Liver (tissue), 9 donors: Measurements from ENCODE around the gene FOXB2. TPM values are rescaled to one million over a fixed set of nuclear protein-coding genes. Genes with fewer than 3 reads are reported as not detected.

Experiments used
- DNase-seq: peaks from one replicate; pipeline ENCODE4 v3.0.0-alpha.2; 2017; ENCODE audit warnings: low spot score
- H3K27ac ChIP-seq, 2 donors: one replicate each; pipeline ENCODE4 v1.7.0; 2013; ENCODE audit warnings: inconsistent platforms in 2 of 2, low read length in 2 of 2, control low read depth in 1 of 2, low read depth in 1 of 2, mild to moderate bottlenecking in 1 of 2
- H3K27me3 ChIP-seq, 4 donors: one replicate each; pipeline versions ENCODE4 v1.6.1 to v1.7.0; 2013; ENCODE audit warnings: low read length in 3 of 4, inconsistent platforms in 1 of 4, mild to moderate bottlenecking in 1 of 4, moderate library complexity in 1 of 4; ENCODE audit not compliant: control insufficient read depth in 4 of 4, insufficient read depth in 4 of 4
- H3K36me3 ChIP-seq, 4 donors: one replicate each; pipeline versions ENCODE4 v1.6.1 to v1.7.0; 2013; ENCODE audit warnings: low read length in 3 of 4, mild to moderate bottlenecking in 3 of 4, low read depth in 1 of 4, moderate library complexity in 1 of 4; ENCODE audit not compliant: control insufficient read depth in 4 of 4, insufficient read depth in 3 of 4
- H3K4me1 ChIP-seq, 4 donors: one replicate each; pipeline versions ENCODE4 v1.6.1 to v1.7.0; 2013; ENCODE audit warnings: low read length in 3 of 4, mild to moderate bottlenecking in 3 of 4, moderate library complexity in 1 of 4; ENCODE audit not compliant: control insufficient read depth in 4 of 4, insufficient read depth in 4 of 4
- H3K4me3 ChIP-seq, 3 donors: one replicate each; pipeline versions ENCODE4 v1.6.1 to v1.7.0; 2013; ENCODE audit warnings: low read length in 3 of 3, control low read depth in 1 of 3, low read depth in 1 of 3, mild to moderate bottlenecking in 1 of 3
- H3K9ac ChIP-seq, 2 donors: one replicate each; pipeline ENCODE4 v1.7.0; 2013; ENCODE audit warnings: low read length in 2 of 2, mild to moderate bottlenecking in 2 of 2, moderate library complexity in 2 of 2, control low read depth in 1 of 2, low read depth in 1 of 2
- H3K9me3 ChIP-seq, 4 donors: one replicate each; pipeline versions ENCODE4 v1.6.1 to v1.7.0; 2013; ENCODE audit warnings: low read length in 3 of 4; ENCODE audit not compliant: control insufficient read depth in 4 of 4
- ATF3 ChIP-seq: IDR thresholded peaks from 2 replicates; pipeline ENCODE4 v1.6.1; 2016; ENCODE audit warnings: antibody characterized with exemption
- EGR1 ChIP-seq, 2 donors: IDR thresholded peaks; 2 replicates each; pipeline ENCODE4 v1.6.1; 2016 to 2018; ENCODE audit warnings: antibody characterized with exemption in 2 of 2, low read depth in 2 of 2
- FOXA1 ChIP-seq: IDR thresholded peaks from 2 replicates; pipeline ENCODE4 v1.6.1; 2016; ENCODE audit warnings: antibody characterized with exemption
- FOXA2 ChIP-seq: IDR thresholded peaks from 2 replicates; pipeline ENCODE4 v1.6.1; 2016; ENCODE audit warnings: antibody characterized with exemption
- GABPA ChIP-seq, 2 donors: IDR thresholded peaks in 1 of 2; conservative IDR thresholded peaks in 1 of 2; 2 replicates each; pipeline ENCODE4 v1.6.1; 2016; ENCODE audit warnings: antibody characterized with exemption in 2 of 2, mild to moderate bottlenecking in 1 of 2, moderate library complexity in 1 of 2
- HNF4A ChIP-seq, 2 donors: conservative IDR thresholded peaks; 2 replicates each; pipeline ENCODE4 v1.6.1; 2016; ENCODE audit warnings: antibody characterized with exemption in 2 of 2, mild to moderate bottlenecking in 2 of 2
- HNF4G ChIP-seq: IDR thresholded peaks from 2 replicates; pipeline ENCODE4 v1.6.1; 2016; ENCODE audit warnings: antibody characterized with exemption
- MAX ChIP-seq: IDR thresholded peaks from 2 replicates; pipeline ENCODE4 v1.6.1; 2016; ENCODE audit warnings: antibody characterized with exemption
- NR2F2 ChIP-seq: IDR thresholded peaks from 2 replicates; pipeline ENCODE4 v1.6.1; 2016; ENCODE audit warnings: antibody characterized with exemption
- RAD21 ChIP-seq, 2 donors: IDR thresholded peaks; 2 replicates each; pipeline ENCODE4 v1.6.1; 2016; ENCODE audit warnings: antibody characterized with exemption in 2 of 2, mild to moderate bottlenecking in 2 of 2
- REST ChIP-seq: IDR thresholded peaks from 2 replicates; pipeline ENCODE4 v1.6.1; 2016; ENCODE audit warnings: antibody characterized with exemption, mild to moderate bottlenecking
- RXRA ChIP-seq, 2 donors: IDR thresholded peaks; 2 replicates each; pipeline ENCODE4 v1.6.1; 2017 to 2018; ENCODE audit warnings: antibody characterized with exemption in 2 of 2, mild to moderate bottlenecking in 1 of 2
- SP1 ChIP-seq: IDR thresholded peaks from 2 replicates; pipeline ENCODE4 v1.6.1; 2018; ENCODE audit warnings: antibody characterized with exemption, mild to moderate bottlenecking
- TAF1 ChIP-seq: conservative IDR thresholded peaks from 2 replicates; pipeline ENCODE4 v1.6.1; 2016; ENCODE audit warnings: antibody characterized with exemption, mild to moderate bottlenecking
- YY1 ChIP-seq: IDR thresholded peaks from 2 replicates; pipeline ENCODE4 v1.6.1; 2016; ENCODE audit warnings: antibody characterized with exemption, mild to moderate bottlenecking
- ZBTB33 ChIP-seq: IDR thresholded peaks from 2 replicates; pipeline ENCODE4 v1.6.1; 2016; ENCODE audit warnings: antibody characterized with exemption
- WGBS: extraction: QIAGEN DNeasy Blood & Tissue Kit; methylation state at CpG from one replicate; pipeline ENCODE4 v1.1.7; 2013; 5-methylcytosine and 5-hydroxymethylcytosine counted together
- polyA plus RNA-seq, 2 donors: library from polyadenylated mRNA; stranded (reverse) in 1 of 2; unstranded in 1 of 2; fragments of 200-250 nt in 1 of 2; fragments of >200 nt in 1 of 2; fragmentation: Nextera tagmentation in 1 of 2; extraction: Ambion mirVana in 1 of 2; gene quantifications; one replicate each; pipeline versions ENCODE4 v1.2.1 to v1.2.3, GENCODE V29; 2013 to 2015
- total RNA-seq, 2 donors: library from RNA; depleted of rRNA; stranded (reverse); fragments of >200 nt; gene quantifications; one replicate each; pipeline ENCODE4 v1.2.3, GENCODE V29; 2014
- donor health status: healthy.
- donor health status: healthy.
- donor health status: healthy.
- donor health status: healthy.
- donor health status: healthy.

The FOXB2 gene
- total and polyA plus RNA-seq, 4 donors = not detected

GRCh38 chr9:77018058-77018968 is 1.1 kb upstream of the FOXB2 start:
- Histone ChIP-seq H3K4me3 (no peak overlapping the region), H3K27ac (no peak overlapping the region), H3K9ac (no peak overlapping the region), H3K4me1 (peaks cover 11 to 53% (median 34%) of the 10 kb centered on the region in 4 donors), H3K36me3 (no peaks in the 10 kb centered on the region), H3K9me3 (peaks cover 0 to 3% (median 0%) of the 10 kb centered on the region in 4 donors), H3K27me3 (peaks cover 9 to 45% (median 30%) of the 10 kb centered on the region in 4 donors)
- WGBS = 2% methylated on average over 64 of the region's 64 CpGs
- TF ChIP-seq RAD21 (IDR thresholded peaks at IDR 0.05) = no peak
- no peak for TF ChIP-seq TAF1
- no peak for TF ChIP-seq NR2F2
- TF ChIP-seq HNF4G = no peak
- no peak for TF ChIP-seq GABPA (IDR thresholded peaks at IDR 0.05 in 1 of 2, conservative IDR thresholded peaks at IDR 0.05 in 1 of 2)
- TF ChIP-seq ZBTB33 = no peak
- TF ChIP-seq RXRA (IDR thresholded peaks at IDR 0.05) = no peak
- no peak for TF ChIP-seq HNF4A (conservative IDR thresholded peaks at IDR 0.05)
- no peak for TF ChIP-seq ATF3
- TF ChIP-seq EGR1 (IDR thresholded peaks at IDR 0.05; ENCODE audit: low read depth in 2 of 2) = no peak
- no peak for TF ChIP-seq MAX
- TF ChIP-seq FOXA1 = no peak
- no peak for TF ChIP-seq YY1
- no peak for DNase-seq

GRCh38 chr9:77018969-77019235 is 553 bp upstream of the FOXB2 start:
- no peak overlapping the region for H3K4me3 ChIP-seq
- no peak for DNase-seq
- H3K27ac ChIP-seq = no peak overlapping the region
- H3K27me3 ChIP-seq = peaks cover 9 to 39% (median 26%) of the 10 kb centered on the region in 4 donors
- peaks cover 11 to 53% (median 34%) of the 10 kb centered on the region in 4 donors for H3K4me1 ChIP-seq
- TF ChIP-seq SP1 (no peak), REST (no peak), RXRA (IDR thresholded peaks at IDR 0.05) (no peak), TAF1 (no peak), ZBTB33 (no peak), FOXA2 (no peak), RAD21 (IDR thresholded peaks at IDR 0.05) (no peak), GABPA (IDR thresholded peaks at IDR 0.05 in 1 of 2, conservative IDR thresholded peaks at IDR 0.05 in 1 of 2) (no peak), FOXA1 (no peak), EGR1 (IDR thresholded peaks at IDR 0.05; ENCODE audit: low read depth in 2 of 2) (no peak)
- H3K9ac ChIP-seq = no peak overlapping the region
- WGBS = 3% methylated on average over 12 of the region's 12 CpGs
- peaks cover 0 to 3% (median 0%) of the 10 kb centered on the region in 4 donors for H3K9me3 ChIP-seq
- no peaks in the 10 kb centered on the region for H3K36me3 ChIP-seq
